GM18502 (cell line): ENCODE results near the gene FGF3.

ENCODE experiments used
- ATAC-seq: cut with Tn5 transposase; IDR thresholded peaks from one replicate; pipeline ENCODE4 v1.9.1; 2021; ENCODE audit warnings: mild to moderate bottlenecking; ENCODE audit not compliant: unreplicated experiment, poor library complexity

Gene FGF3

GRCh38 chr11:69825941-69826340 is 6.7 kb upstream of the FGF3 start:
- ATAC-seq = no peak

GRCh38 chr11:69825037-69825834 is 6.0 kb upstream of the FGF3 start:
- no peak for ATAC-seq

- no peak for ATAC-seq
Observed at GRCh38 chr11:69823641-69824265, 4.5 kb upstream of the FGF3 start.

- ATAC-seq = no peak
Observed at GRCh38 chr11:69822676-69823494, 3.7 kb upstream of the FGF3 start.

- no peak for ATAC-seq
Observed at GRCh38 chr11:69821511-69822040, 2.4 kb upstream of the FGF3 start.

- no peak for ATAC-seq
Observed at GRCh38 chr11:69820441-69820840, 1.2 kb upstream of the FGF3 start.

- no peak for ATAC-seq
Observed at GRCh38 chr11:69819541-69820070, 390 bp upstream of the FGF3 start.

- ATAC-seq = no peak
Observed at GRCh38 chr11:69818231-69818602, 999 bp downstream of the FGF3 start.

GRCh38 chr11:69817265-69818230 is 1.7 kb downstream of the FGF3 start:
- no peak for ATAC-seq

- no peak for ATAC-seq
Observed at GRCh38 chr11:69816671-69817070, 2.5 kb downstream of the FGF3 start.

GRCh38 chr11:69815973-69816372 is 3.2 kb downstream of the FGF3 start:
- no peak for ATAC-seq

- no peak for ATAC-seq
Observed at GRCh38 chr11:69814902-69815301, 4.3 kb downstream of the FGF3 start.

- ATAC-seq = no peak
Observed at GRCh38 chr11:69814411-69814810, 4.8 kb downstream of the FGF3 start.

GRCh38 chr11:69813839-69814238 is 5.4 kb downstream of the FGF3 start:
- ATAC-seq = no peak

GRCh38 chr11:69812946-69813345 is 6.3 kb downstream of the FGF3 start:
- no peak for ATAC-seq

- ATAC-seq = no peak
Observed at GRCh38 chr11:69812256-69812655, 7.0 kb downstream of the FGF3 start.

- no peak for ATAC-seq
Observed at GRCh38 chr11:69811431-69811830, 7.8 kb downstream of the FGF3 start.

GRCh38 chr11:69810289-69811118 is 8.7 kb downstream of the FGF3 start:
- ATAC-seq = no peak

- ATAC-seq = no peak
Observed at GRCh38 chr11:69808667-69809086, 10.5 kb downstream of the FGF3 start.
